Spleen (tissue), 11 donors: ENCODE measurements around the gene CCDC122. TPM values are rescaled to one million over a fixed set of nuclear protein-coding genes. Genes with fewer than 3 reads are reported as not detected.
A peak's percentile ranks its signal among the peaks of the same experiment; 100 is the strongest.

Experiments
- DNase-seq: peaks from one replicate; pipeline ENCODE4 v3.0.0-alpha.2; 2020
- H3K27ac ChIP-seq, 8 donors: fragments of 200-600 bp; sonication (generic) in 7 of 8; 1 replicate in 4 of 8; 2 replicates in 4 of 8; pipeline versions ENCODE4 v1.5.0 to v1.8.0; 2016 to 2021; ENCODE audit warnings: inconsistent platforms in 4 of 8, mild to moderate bottlenecking in 4 of 8, moderate library complexity in 1 of 8
- H3K27me3 ChIP-seq, 7 donors: fragments of 200-600 bp; sonication (generic) in 6 of 7; replicated peaks in 1 of 7; 1 replicate in 4 of 7; 2 replicates in 3 of 7; pipeline versions ENCODE4 v1.5.0 to v1.8.0; 2016 to 2021; ENCODE audit warnings: inconsistent platforms in 3 of 7, mild to moderate bottlenecking in 1 of 7
- H3K36me3 ChIP-seq, 6 donors: fragments of 200-600 bp; sonication (generic) in 5 of 6; 1 replicate in 4 of 6; 2 replicates in 2 of 6; pipeline versions ENCODE4 v1.5.0 to v1.8.0; 2016 to 2021; ENCODE audit warnings: inconsistent platforms in 2 of 6
- H3K4me1 ChIP-seq, 6 donors: fragments of 200-600 bp; sonication (generic) in 5 of 6; 1 replicate in 3 of 6; 2 replicates in 3 of 6; pipeline versions ENCODE4 v1.5.0 to v1.8.0; 2016 to 2021; ENCODE audit warnings: inconsistent platforms in 3 of 6
- H3K4me3 ChIP-seq, 8 donors: fragments of 200-600 bp; sonication (generic) in 7 of 8; 1 replicate in 4 of 8; 2 replicates in 4 of 8; pipeline versions ENCODE4 v1.5.0 to v1.8.0; 2016 to 2021; ENCODE audit warnings: inconsistent platforms in 4 of 8, mild to moderate bottlenecking in 4 of 8, moderate library complexity in 2 of 8
- H3K9me3 ChIP-seq, 8 donors: fragments of 200-600 bp; sonication (generic) in 7 of 8; 1 replicate in 4 of 8; 2 replicates in 4 of 8; pipeline versions ENCODE4 v1.5.0 to v1.8.0; 2016 to 2021; ENCODE audit warnings: inconsistent platforms in 4 of 8
- CTCF ChIP-seq, 11 experiments: fragments of 200-600 bp in 7 of 11; fragments of 450-650 bp in 4 of 11; sonication (generic) in 4 of 11; IDR thresholded peaks in 8 of 11; conservative IDR thresholded peaks in 3 of 11; 1 replicate in 7 of 11; 2 replicates in 4 of 11; pipeline versions ENCODE4 v1.4.0 to v1.8.0; 2016 to 2021; ENCODE audit warnings: antibody characterized with exemption in 11 of 11, inconsistent platforms in 4 of 11, mild to moderate bottlenecking in 1 of 11
- POLR2A ChIP-seq, 3 donors: fragments of 450-650 bp; IDR thresholded peaks; one replicate each; pipeline ENCODE4 v1.5.1; 2017; ENCODE audit warnings: antibody characterized with exemption in 3 of 3, mild to moderate bottlenecking in 1 of 3
- POLR2AphosphoS5 ChIP-seq, 3 donors: sonication (generic); formaldehyde crosslinking; IDR thresholded peaks; one replicate each; pipeline ENCODE4 v1.5.1; 2017; ENCODE audit warnings: antibody characterized with exemption in 3 of 3
- WGBS, 5 donors: extraction: QIAGEN DNeasy Blood & Tissue Kit in 3 of 5; methylation state at CpG; one replicate each; pipeline versions ENCODE4 v1.1.5 to v1.1.7; 2013 to 2018; 5-methylcytosine and 5-hydroxymethylcytosine counted together
- intact Hi-C: fragments of 100-400 bp; cut with DNase I; formaldehyde crosslinking; loops from one replicate; pipeline ENCODE4 v1.15.0; 2023; ENCODE audit warnings: low total_unique reads
- polyA plus RNA-seq, 3 donors: library from polyadenylated mRNA; stranded (reverse); fragments of 200-250 nt; gene quantifications; one replicate each; pipeline ENCODE4 v1.2.1, GENCODE V29; 2013
- small RNA-seq, 4 donors: library from RNA; depleted of rRNA; stranded (forward); fragments of <200 nt; gene quantifications; one replicate each; pipeline ENCODE3, GENCODE V24; 2016
- total RNA-seq, 7 donors: library from RNA; depleted of rRNA in 3 of 7; stranded (reverse); fragments of >200 nt in 3 of 7; fragmentation: NEBNext Ultra II Directional in 4 of 7; extraction: Animal tissue kit (Norgen Biotek cat#: 25700) in 4 of 7; gene quantifications; one replicate each; pipeline versions ENCODE4 v1.1.0 to v1.2.1, GENCODE V29; 2016 to 2021
- donor health status: healthy with polysubstance abuse.
- donor health status: DM: no; HTN: no; CAD: no; lungs with moderate emphysema.
- donor health status: DM: no; HTN: no; CAD: no.
- donor health status: Bipolar disorder and iron deficiency.
- donor health status: healthy.
- donor health status: DM: no; HTN: no; CAD: no.
- donor health status: DM: yes; HTN: yes; CAD: no.

CCDC122 gene
- total and polyA plus RNA-seq, 10 donors: 3.6 to 10.9 (median 6.4) TPM

GRCh38 chr13:43786766-43787517 lies 92.6 kb downstream of the CCDC122 start, which contains the start of gene ENOX1:
ENOX1 (minus strand) TSS chr13:43786972.
- TF ChIP-seq POLR2A (IDR thresholded peaks at IDR 0.05) (no peak), POLR2AphosphoS5 (IDR thresholded peaks at IDR 0.05) (peak in 1 of 3 donors; percentile 6), CTCF (IDR thresholded peaks at IDR 0.05 in 8 of 11, conservative IDR thresholded peaks at IDR 0.05 in 3 of 11) (no peak)
- H3K36me3 ChIP-seq: no peaks in the 10 kb centered on the region
- no peaks in the 10 kb centered on the region for H3K9me3 ChIP-seq
- peaks cover 18 to 34% (median 27%) of the 10 kb centered on the region in 6 donors for H3K4me1 ChIP-seq
- peak within 1 kb of the TSS in 1 of 8 donors; percentile 17 for H3K27ac ChIP-seq
- peaks cover 0 to 53% (median 21%) of the 10 kb centered on the region in 7 donors for H3K27me3 ChIP-seq
- peak within 1 kb of the TSS; percentile 51 to 71 (median 61) for H3K4me3 ChIP-seq
- intact Hi-C loops: no loop called here
- DNase-seq: peak; percentile 77
- WGBS, 5 donors: 0 to 4% (median 1%) methylated on average over 16 to 93 of the region's 93 CpGs

GRCh38 chr13:43786472-43786765 lies 93.1 kb downstream of the CCDC122 start:
- Histone ChIP-seq H3K27me3 (peaks cover 0 to 53% (median 21%) of the 10 kb centered on the region in 7 donors), H3K4me1 (peaks cover 18 to 34% (median 27%) of the 10 kb centered on the region in 6 donors), H3K9me3 (no peaks in the 10 kb centered on the region), H3K27ac (no peak overlapping the region), H3K36me3 (no peaks in the 10 kb centered on the region), H3K4me3 (peak overlapping the region; percentile 51 to 71 (median 61))
- WGBS, 5 donors: 0 to 1% (median 1%) methylated on average over 19 to 28 of the region's 28 CpGs; no CpG with 5 or more reads in 1 of the 5 donors
- DNase-seq: no peak
- intact Hi-C loops: no loop called here
- TF ChIP-seq POLR2AphosphoS5 (IDR thresholded peaks at IDR 0.05): no peak
- TF ChIP-seq POLR2A (IDR thresholded peaks at IDR 0.05): no peak
- TF ChIP-seq CTCF (IDR thresholded peaks at IDR 0.05 in 8 of 11, conservative IDR thresholded peaks at IDR 0.05 in 3 of 11): no peak

Small RNA genes within 50 kb of the gene (small RNA-seq; reads per million reads assigned to genes)
- gene AL162713.1: 0 reads per million in 4 donors

Other genes starting within 250 kb of the CCDC122 start
- 1 to 10 TPM in 1 of 7 donors, under 1 TPM in 5, not detected in 1; 0.42 to 1.3 (median 0.52) TPM for gene ENOX1, start 92.8 kb downstream of the CCDC122 start, total RNA-seq
- under 1 TPM; 0.42 to 0.65 (median 0.63) TPM for gene ENOX1, start 92.8 kb downstream of the CCDC122 start, polyA plus RNA-seq
- gene LACC1, start 164 bp upstream of the CCDC122 start, total RNA-seq: 10 to 100 TPM in 6 of 7 donors, 1 to 10 TPM in 1; 7.9 to 17.6 (median 13.2) TPM
- 1 to 10 TPM; 3.0 to 4.3 (median 3.3) TPM for gene LACC1, start 164 bp upstream of the CCDC122 start, polyA plus RNA-seq